ENCODE measurements around the gene ZNF557. TPM values are rescaled to one million over a fixed set of nuclear protein-coding genes. Genes with fewer than 3 reads are reported as not detected.
"Not testable (repeated sequence)": the region's sequence is repeated elsewhere in the genome, so short reads cannot be mapped to it uniquely, and the experiment has no call there.

ZNF557 gene
- total RNA-seq, 2 donors from 2014 or later = 9.4 to 11.2 TPM

DNA sequence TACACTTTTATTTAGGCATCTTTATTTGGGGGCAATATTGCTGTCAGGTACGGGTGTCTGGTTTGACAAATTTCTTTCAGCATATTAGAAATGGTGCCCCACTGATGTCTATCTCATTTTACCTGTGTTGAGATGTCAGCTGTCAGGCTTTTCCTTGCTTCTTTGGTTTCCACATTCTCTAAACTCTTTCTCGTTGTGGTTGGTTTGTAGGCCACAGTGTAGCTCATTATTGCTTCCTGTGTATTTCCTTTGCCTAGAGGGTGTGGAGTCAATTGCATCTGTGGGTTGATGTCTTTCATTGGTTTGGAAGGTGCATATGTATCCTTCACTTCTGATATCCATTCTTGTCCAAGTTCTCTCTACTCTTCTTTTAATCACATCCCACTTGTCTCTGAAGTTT, 9.5 kb upstream of the ZNF557 start:
- ATAC-seq = peak; percentile 47
- H3K4me1 Mint-ChIP-seq; DNase-seq; H3K9me3 ChIP-seq (ENCODE audit: control insufficient read depth, low read length, poor library complexity, severe bottlenecking); H3K4me3 Mint-ChIP-seq; H3K36me3 Mint-ChIP-seq (ENCODE audit: low read depth); H3K27ac Mint-ChIP-seq; H3K27me3 Mint-ChIP-seq: not testable (repeated sequence)

GRCh38 chr19:7063339-7063738, 6.2 kb upstream of the ZNF557 start:
- no peaks in the 10 kb centered on the region for H3K4me1 Mint-ChIP-seq
- ATAC-seq = no peak

GRCh38 chr19:7063764-7064418, 5.6 kb upstream of the ZNF557 start:
- no peaks in the 10 kb centered on the region for H3K9me3 ChIP-seq (ENCODE audit: control insufficient read depth, low read length, poor library complexity, severe bottlenecking)
- no peaks in the 10 kb centered on the region for H3K36me3 Mint-ChIP-seq (ENCODE audit: low read depth)
- no peak overlapping the region for H3K27ac Mint-ChIP-seq
- ATAC-seq (no peak), DNase-seq (no peak)
- peaks cover 2% of the 10 kb centered on the region for H3K4me1 Mint-ChIP-seq
- no peaks in the 10 kb centered on the region for H3K27me3 Mint-ChIP-seq
- no peak overlapping the region for H3K4me3 Mint-ChIP-seq

More at GRCh38 chr19:7063339-7063738, 6.2 kb upstream of the ZNF557 start:
- no peaks in the 10 kb centered on the region for H3K27me3 Mint-ChIP-seq
- no peaks in the 10 kb centered on the region for H3K9me3 ChIP-seq (ENCODE audit: control insufficient read depth, low read length, poor library complexity, severe bottlenecking)
- H3K36me3 Mint-ChIP-seq (ENCODE audit: low read depth) = no peaks in the 10 kb centered on the region
- DNase-seq = no peak
- no peak overlapping the region for H3K4me3 Mint-ChIP-seq
- no peak overlapping the region for H3K27ac Mint-ChIP-seq

DNA sequence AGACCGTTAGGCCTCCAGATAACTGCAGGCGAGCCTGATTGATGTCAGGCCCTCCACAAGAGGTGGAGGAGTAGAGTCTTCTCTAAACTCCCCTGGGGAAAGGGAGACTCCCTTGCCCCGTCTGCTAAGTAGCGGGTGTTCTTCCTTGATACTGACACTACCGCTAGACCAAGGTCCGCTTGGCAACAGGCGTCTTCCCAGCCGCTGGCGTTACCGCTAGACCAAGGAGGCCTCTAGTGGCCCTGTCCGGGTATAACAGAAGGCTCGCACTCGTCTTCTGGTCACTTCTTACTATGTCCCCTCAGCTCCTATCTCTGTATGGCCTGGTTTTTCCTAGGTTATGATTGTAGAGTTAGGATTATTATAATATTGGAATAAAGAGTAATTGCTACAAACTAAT, 2.4 kb upstream of the ZNF557 start:
- H3K4me3 Mint-ChIP-seq; H3K27me3 Mint-ChIP-seq; H3K4me1 Mint-ChIP-seq; H3K9me3 ChIP-seq (ENCODE audit: control insufficient read depth, low read length, poor library complexity, severe bottlenecking); DNase-seq; H3K27ac Mint-ChIP-seq; H3K36me3 Mint-ChIP-seq (ENCODE audit: low read depth); ATAC-seq: not testable (repeated sequence)

DNA sequence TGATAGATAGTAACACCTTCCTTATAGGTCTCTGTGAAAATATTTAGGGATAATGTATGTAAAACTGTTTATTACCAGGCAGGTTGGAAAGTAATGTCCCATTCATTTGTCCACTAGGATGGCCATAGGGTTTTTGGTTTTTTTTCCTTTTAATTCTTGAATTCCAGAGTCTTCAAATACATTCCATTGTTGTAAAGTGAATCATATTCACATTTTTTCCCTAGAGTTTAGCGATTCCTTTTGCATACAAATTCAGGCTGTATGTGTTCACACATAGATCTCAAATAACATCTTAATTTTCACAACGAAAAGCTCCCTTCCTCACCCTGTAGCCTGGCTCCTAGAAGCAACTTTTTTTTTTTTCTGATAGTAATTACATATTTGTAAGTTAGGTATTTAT, 1.8 kb upstream of the ZNF557 start:
- Mint-ChIP-seq H3K27me3 (no peaks in the 10 kb centered on the region), H3K36me3 (ENCODE audit: low read depth) (peaks cover 6% of the 10 kb centered on the region), H3K4me3 (no peak overlapping the region), H3K4me1 (peaks cover 11% of the 10 kb centered on the region), H3K27ac (no peak overlapping the region)
- DNase-seq = no peak
- no peaks in the 10 kb centered on the region for H3K9me3 ChIP-seq (ENCODE audit: control insufficient read depth, low read length, poor library complexity, severe bottlenecking)
- ATAC-seq = no peak

- peaks cover 7% of the 10 kb centered on the region for H3K36me3 Mint-ChIP-seq (ENCODE audit: low read depth)
- ATAC-seq (no peak), DNase-seq (no peak)
- H3K4me3 Mint-ChIP-seq = peak overlapping the region; percentile 95
- peak overlapping the region; percentile 94 for H3K27ac Mint-ChIP-seq
- H3K27me3 Mint-ChIP-seq = no peaks in the 10 kb centered on the region
- peaks cover 13% of the 10 kb centered on the region for H3K4me1 Mint-ChIP-seq
- no peaks in the 10 kb centered on the region for H3K9me3 ChIP-seq (ENCODE audit: control insufficient read depth, low read length, poor library complexity, severe bottlenecking)
Measured at GRCh38 chr19:7068599-7068998, 904 bp upstream of the ZNF557 start.

DNA sequence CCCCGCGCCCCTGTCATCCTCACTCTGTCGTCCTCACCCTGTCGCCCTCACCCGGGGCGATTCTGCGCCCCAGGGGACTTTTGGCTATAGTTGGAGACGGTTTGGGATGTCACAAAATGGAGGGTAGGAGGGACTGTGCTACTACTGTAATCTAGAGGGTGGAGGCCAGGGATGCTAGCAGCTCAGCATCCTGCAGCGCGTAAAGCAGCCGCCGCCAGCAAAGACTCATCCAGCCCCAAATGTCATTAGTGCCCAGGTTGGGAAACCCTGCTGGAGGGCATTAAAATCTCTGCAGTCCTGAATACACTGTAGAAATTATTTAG, 362 bp downstream of the ZNF557 start:
- ATAC-seq = peak; percentile 12
- H3K9me3 ChIP-seq (ENCODE audit: control insufficient read depth, low read length, poor library complexity, severe bottlenecking) = no peaks in the 10 kb centered on the region
- Mint-ChIP-seq H3K27me3 (no peaks in the 10 kb centered on the region), H3K4me1 (peaks cover 16% of the 10 kb centered on the region), H3K4me3 (peak overlapping the region; percentile 95), H3K36me3 (ENCODE audit: low read depth) (peaks cover 11% of the 10 kb centered on the region), H3K27ac (peak overlapping the region; percentile 94)
- DNase-seq = no peak

DNA sequence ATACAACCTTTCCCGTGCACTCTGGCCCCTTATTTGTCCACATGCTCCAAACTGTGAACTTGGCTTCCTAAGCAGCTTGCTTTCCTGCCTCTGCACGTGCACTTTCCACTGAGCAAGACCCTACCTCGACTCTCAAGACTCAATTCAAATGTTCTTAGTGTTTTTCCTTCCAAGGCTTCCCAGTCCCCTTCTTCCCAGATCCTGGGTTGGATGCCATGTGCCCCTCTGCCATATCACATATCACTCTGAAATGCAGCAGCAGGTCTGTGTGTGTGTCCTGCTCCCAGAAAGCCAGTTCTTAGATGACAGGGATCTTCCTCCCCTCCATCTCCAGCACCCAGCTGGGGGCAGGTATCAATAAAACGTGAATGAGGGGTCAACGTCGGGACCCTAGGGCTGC, 3.0 kb downstream of the ZNF557 start:
- H3K27me3 Mint-ChIP-seq = no peaks in the 10 kb centered on the region
- DNase-seq = no peak
- no peak overlapping the region for H3K4me3 Mint-ChIP-seq
- peaks cover 19% of the 10 kb centered on the region for H3K36me3 Mint-ChIP-seq (ENCODE audit: low read depth)
- H3K4me1 Mint-ChIP-seq = peaks cover 16% of the 10 kb centered on the region
- peaks cover 11% of the 10 kb centered on the region for H3K9me3 ChIP-seq (ENCODE audit: control insufficient read depth, low read length, poor library complexity, severe bottlenecking)
- H3K27ac Mint-ChIP-seq = peak overlapping the region; percentile 1
- no peak for ATAC-seq

DNA sequence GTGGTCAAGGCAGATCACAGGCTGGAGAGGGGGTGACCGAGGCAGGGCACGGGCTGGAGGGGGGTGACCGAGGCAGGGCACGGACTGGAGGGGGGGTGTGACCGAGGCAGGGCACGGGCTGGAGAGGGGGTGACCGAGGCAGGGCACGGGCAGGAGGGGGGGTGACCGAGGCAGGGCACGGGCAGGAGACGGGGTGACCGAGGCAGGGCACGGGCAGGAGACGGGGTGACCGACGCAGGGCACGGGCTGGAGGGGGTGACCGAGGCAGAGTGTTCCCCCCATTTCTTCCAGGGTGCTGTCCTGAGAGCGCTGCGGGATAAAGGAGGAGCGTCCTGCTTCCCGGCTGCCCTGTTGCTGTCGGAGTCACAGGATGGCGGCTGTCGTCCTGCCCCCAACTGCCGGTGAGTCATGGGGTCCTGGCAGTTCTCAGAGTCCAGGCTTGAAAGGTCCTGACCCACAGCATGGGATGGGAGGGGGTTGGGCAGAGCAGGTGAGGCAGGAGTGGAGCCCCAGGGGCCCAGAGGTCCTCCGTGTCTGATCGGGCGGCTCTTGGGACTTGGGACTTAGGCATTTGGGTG, 5.3 kb downstream of the ZNF557 start:
- Mint-ChIP-seq H3K27ac (no peak overlapping the region), H3K36me3 (ENCODE audit: low read depth) (peaks cover 26% of the 10 kb centered on the region), H3K4me3 (no peak overlapping the region), H3K4me1 (peaks cover 9% of the 10 kb centered on the region), H3K27me3 (no peaks in the 10 kb centered on the region)
- no peak for DNase-seq
- peaks cover 28% of the 10 kb centered on the region for H3K9me3 ChIP-seq (ENCODE audit: control insufficient read depth, low read length, poor library complexity, severe bottlenecking)
- ATAC-seq = no peak

- H3K27me3 Mint-ChIP-seq = no peaks in the 10 kb centered on the region
- H3K27ac Mint-ChIP-seq = no peak overlapping the region
- peaks cover 41% of the 10 kb centered on the region for H3K9me3 ChIP-seq (ENCODE audit: control insufficient read depth, low read length, poor library complexity, severe bottlenecking)
- ATAC-seq = no peak
- H3K4me3 Mint-ChIP-seq = no peak overlapping the region
- peaks cover 9% of the 10 kb centered on the region for H3K4me1 Mint-ChIP-seq
- no peak for DNase-seq
- H3K36me3 Mint-ChIP-seq (ENCODE audit: low read depth) = peaks cover 29% of the 10 kb centered on the region
Measured at GRCh38 chr19:7076151-7076550, 6.6 kb downstream of the ZNF557 start.

GRCh38 chr19:7078008-7078407, 8.5 kb downstream of the ZNF557 start:
- H3K9me3 ChIP-seq (ENCODE audit: control insufficient read depth, low read length, poor library complexity, severe bottlenecking) = peaks cover 59% of the 10 kb centered on the region
- no peak for DNase-seq
- H3K27ac Mint-ChIP-seq = no peak overlapping the region
- peaks cover 25% of the 10 kb centered on the region for H3K36me3 Mint-ChIP-seq (ENCODE audit: low read depth)
- ATAC-seq = no peak
- H3K27me3 Mint-ChIP-seq = no peaks in the 10 kb centered on the region
- peaks cover 3% of the 10 kb centered on the region for H3K4me1 Mint-ChIP-seq
- H3K4me3 Mint-ChIP-seq = no peak overlapping the region

GRCh38 chr19:7083076-7083956, 13.8 kb downstream of the ZNF557 start:
- H3K9me3 ChIP-seq (ENCODE audit: control insufficient read depth, low read length, poor library complexity, severe bottlenecking) = peaks cover 73% of the 10 kb centered on the region
- H3K4me3 Mint-ChIP-seq = peak overlapping the region; percentile 7
- H3K36me3 Mint-ChIP-seq (ENCODE audit: low read depth) = peaks cover 11% of the 10 kb centered on the region
- no peak overlapping the region for H3K27ac Mint-ChIP-seq
- no peak for DNase-seq
- H3K4me1 Mint-ChIP-seq = no peaks in the 10 kb centered on the region
- ATAC-seq = no peak
- H3K27me3 Mint-ChIP-seq = no peaks in the 10 kb centered on the region

- no peak for ATAC-seq
- no peaks in the 10 kb centered on the region for H3K4me1 Mint-ChIP-seq
- peaks cover 28% of the 10 kb centered on the region for H3K9me3 ChIP-seq (ENCODE audit: control insufficient read depth, low read length, poor library complexity, severe bottlenecking)
Measured at GRCh38 chr19:7088999-7089398, 19.5 kb downstream of the ZNF557 start.

More at GRCh38 chr19:7088999-7089398, 19.5 kb downstream of the ZNF557 start:
- Mint-ChIP-seq H3K4me3 (no peak overlapping the region), H3K36me3 (ENCODE audit: low read depth) (peaks cover 3% of the 10 kb centered on the region), H3K27ac (no peak overlapping the region), H3K27me3 (no peaks in the 10 kb centered on the region)
- DNase-seq = no peak
